ENCODE measurements around the gene VAV2.

DNA sequence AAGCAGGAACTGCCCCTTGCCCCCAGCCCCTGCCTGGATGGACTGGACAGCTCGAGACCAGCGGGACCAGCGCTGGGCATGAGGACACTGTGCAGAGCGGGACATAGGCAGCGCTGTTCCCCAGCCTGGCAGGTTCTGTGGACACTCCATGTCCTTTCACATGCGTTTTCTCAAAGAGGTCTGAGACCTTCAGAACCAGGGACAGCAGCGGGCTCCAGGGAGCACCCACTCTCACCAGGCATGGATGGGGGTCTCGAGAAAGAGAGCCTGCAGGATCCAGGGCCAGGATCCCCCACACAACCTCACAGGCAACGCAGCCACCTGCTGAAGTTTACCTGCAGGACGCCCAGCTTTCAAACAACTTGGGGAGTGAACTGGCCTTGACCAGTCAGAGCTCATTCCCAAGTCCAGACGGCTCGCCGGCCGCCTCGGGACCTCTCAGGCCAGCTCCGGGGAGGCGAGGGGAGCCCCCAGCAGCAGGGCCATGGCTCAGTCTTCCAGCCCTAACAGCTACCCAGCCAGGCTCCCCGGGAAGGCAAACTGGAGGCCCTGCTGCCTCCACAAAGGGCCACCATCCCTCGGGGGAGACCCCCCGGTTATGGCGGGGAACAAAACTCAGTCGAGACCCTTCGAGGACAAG, 181.4 kb downstream of the VAV2 start:
- no peak for TF ChIP-seq RCOR1 (IDR thresholded peaks at IDR 0.05; ENCODE audit: insufficient replicate concordance, low read length)
- TF ChIP-seq, protein P1, sequence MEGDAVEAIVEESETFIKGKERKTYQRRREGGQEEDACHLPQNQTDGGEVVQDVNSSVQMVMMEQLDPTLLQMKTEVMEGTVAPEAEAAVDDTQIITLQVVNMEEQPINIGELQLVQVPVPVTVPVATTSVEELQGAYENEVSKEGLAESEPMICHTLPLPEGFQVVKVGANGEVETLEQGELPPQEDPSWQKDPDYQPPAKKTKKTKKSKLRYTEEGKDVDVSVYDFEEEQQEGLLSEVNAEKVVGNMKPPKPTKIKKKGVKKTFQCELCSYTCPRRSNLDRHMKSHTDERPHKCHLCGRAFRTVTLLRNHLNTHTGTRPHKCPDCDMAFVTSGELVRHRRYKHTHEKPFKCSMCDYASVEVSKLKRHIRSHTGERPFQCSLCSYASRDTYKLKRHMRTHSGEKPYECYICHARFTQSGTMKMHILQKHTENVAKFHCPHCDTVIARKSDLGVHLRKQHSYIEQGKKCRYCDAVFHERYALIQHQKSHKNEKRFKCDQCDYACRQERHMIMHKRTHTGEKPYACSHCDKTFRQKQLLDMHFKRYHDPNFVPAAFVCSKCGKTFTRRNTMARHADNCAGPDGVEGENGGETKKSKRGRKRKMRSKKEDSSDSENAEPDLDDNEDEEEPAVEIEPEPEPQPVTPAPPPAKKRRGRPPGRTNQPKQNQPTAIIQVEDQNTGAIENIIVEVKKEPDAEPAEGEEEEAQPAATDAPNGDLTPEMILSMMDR (conservative IDR thresholded peaks at IDR 0.05; ENCODE audit: low read depth, low read length): no peak
